IMR-90 (cell line): ENCODE measurements around the gene FUT4. TPM values are rescaled to one million over a fixed set of nuclear protein-coding genes. Genes with fewer than 3 reads are reported as not detected.

ENCODE experiments used
- ATAC-seq: fragments of 200-7000 bp; cut with Tn5 transposase; 2 replicates; pipeline ENCODE4 v1.9.1; 2020; ENCODE audit warnings: low read depth, mild to moderate bottlenecking, moderate library complexity
- BruUV-seq: library from RNA; stranded (reverse); fragments of 400-500 nt; replicated peaks from 2 replicates; lab custom pipeline; 2021; lab: Mats Ljungman, UMichigan
- CTCF ChIA-PET: fragments of 300-600 bp; formaldehyde crosslinking; extraction: SDS; loops from one replicate; lab custom pipeline; 2021; ENCODE audit warnings: antibody characterized with exemption; lab: Yijun Ruan, JAX
- POLR2A ChIA-PET: fragments of 300-600 bp; sonication (Branson Sonifier 250); formaldehyde crosslinking; loops from one replicate; lab custom pipeline; 2022; ENCODE audit warnings: antibody characterized with exemption; ENCODE audit not compliant: unreplicated experiment; lab: Charles Lee
- DNase-seq: peaks from one replicate; pipeline ENCODE4 v3.0.0; 2013
- H2AFZ ChIP-seq: replicated peaks from 2 replicates; pipeline ENCODE3; 2013; ENCODE audit warnings: low read length, mild to moderate bottlenecking; ENCODE audit not compliant: poor library complexity
- H2AK5ac ChIP-seq: 2 replicates; pipeline ENCODE4 v1.6.1; 2013; ENCODE audit warnings: low read depth, low read length, inconsistent platforms
- H2AK9ac ChIP-seq: replicated peaks from 2 replicates; pipeline ENCODE3; 2013; ENCODE audit warnings: mild to moderate bottlenecking, low read depth, low read length, moderate library complexity; ENCODE audit not compliant: poor library complexity
- H2BK120ac ChIP-seq: 2 replicates; pipeline ENCODE4 v1.6.1; 2013; ENCODE audit warnings: low read depth, low read length, inconsistent platforms
- H2BK15ac ChIP-seq: 3 replicates; pipeline ENCODE4 v1.6.1; 2013; ENCODE audit warnings: low read depth, low read length, inconsistent platforms
- H2BK20ac ChIP-seq: 2 replicates; pipeline ENCODE4 v1.6.1; 2013; ENCODE audit warnings: low read depth, mild to moderate bottlenecking, inconsistent platforms, low read length, moderate library complexity
- H2BK5ac ChIP-seq: 2 replicates; pipeline ENCODE4 v1.6.1; 2013; ENCODE audit warnings: mild to moderate bottlenecking, low read depth, low read length, inconsistent platforms; ENCODE audit not compliant: poor library complexity, severe bottlenecking
- H3K14ac ChIP-seq: replicated peaks from 2 replicates; pipeline ENCODE4 v1.6.1; 2013; ENCODE audit warnings: low read depth, low read length, inconsistent platforms
- H3K18ac ChIP-seq: 2 replicates; pipeline ENCODE4 v1.6.1; 2013; ENCODE audit warnings: low read depth, low read length, control low read depth
- H3K23ac ChIP-seq: 2 replicates; pipeline ENCODE4 v1.6.1; 2013; ENCODE audit warnings: low read depth, low read length, inconsistent platforms
- H3K27ac ChIP-seq: 2 replicates; pipeline ENCODE4 v1.5.1; 2013; ENCODE audit warnings: mild to moderate bottlenecking, control low read depth, low read length; ENCODE audit not compliant: insufficient read depth
- H3K27me3 ChIP-seq: 2 replicates; pipeline ENCODE4 v1.6.1; 2013; ENCODE audit warnings: low read length; ENCODE audit not compliant: control insufficient read depth, insufficient read depth
- H3K36me3 ChIP-seq: 2 replicates; pipeline ENCODE4 v1.6.1; 2013; ENCODE audit warnings: low read length, mixed read lengths; ENCODE audit not compliant: control insufficient read depth, insufficient read depth
- H3K4ac ChIP-seq: 2 replicates; pipeline ENCODE4 v1.6.1; 2013; ENCODE audit warnings: low read depth, low read length, inconsistent platforms
- H3K4me1 ChIP-seq: 2 replicates; pipeline ENCODE4 v1.6.1; 2013; ENCODE audit warnings: low read length, mixed read lengths; ENCODE audit not compliant: control insufficient read depth, insufficient read depth
- H3K4me2 ChIP-seq: 2 replicates; pipeline ENCODE4 v1.6.1; 2013; ENCODE audit warnings: low read depth, mild to moderate bottlenecking, control low read depth, low read length, moderate library complexity
- H3K4me3 ChIP-seq: 2 replicates; pipeline ENCODE4 v1.5.1; 2013; ENCODE audit warnings: low read depth, mild to moderate bottlenecking, control low read depth, low read length, moderate library complexity; ENCODE audit not compliant: insufficient read depth
- H3K56ac ChIP-seq: 2 replicates; pipeline ENCODE4 v1.6.1; 2013; ENCODE audit warnings: low read length, inconsistent platforms; ENCODE audit not compliant: insufficient read depth; ENCODE audit errors: extremely low read depth
- H3K79me1 ChIP-seq, 2 experiments: 2 replicates each; pipeline ENCODE4 v1.6.1; 2013; ENCODE audit warnings: low read length in 2 of 2, inconsistent platforms in 1 of 2, low read depth in 1 of 2
- H3K9ac ChIP-seq: 2 replicates; pipeline ENCODE4 v1.6.1; 2013; ENCODE audit warnings: low read depth, low read length, control low read depth
- H3K9me1 ChIP-seq: 2 replicates; pipeline ENCODE4 v1.6.1; 2013; ENCODE audit warnings: low read length, inconsistent platforms; ENCODE audit not compliant: insufficient read depth
- H3K9me3 ChIP-seq: 2 replicates; pipeline ENCODE4 v1.6.1; 2013; ENCODE audit warnings: low read length; ENCODE audit not compliant: control insufficient read depth, insufficient read depth
- H4K20me1 ChIP-seq: 2 replicates; pipeline ENCODE4 v1.6.1; 2013; ENCODE audit warnings: low read length, inconsistent platforms; ENCODE audit not compliant: insufficient read depth
- H4K5ac ChIP-seq: 2 replicates; pipeline ENCODE4 v1.6.1; 2013; ENCODE audit warnings: mild to moderate bottlenecking, low read depth, low read length, control low read depth
- H4K8ac ChIP-seq, 2 experiments: 2 replicates each; pipeline ENCODE4 v1.6.1; 2013; ENCODE audit warnings: low read depth in 2 of 2, low read length in 2 of 2, control low read depth in 1 of 2, inconsistent platforms in 1 of 2
- H4K91ac ChIP-seq: 2 replicates; pipeline ENCODE4 v1.6.1; 2013; ENCODE audit warnings: low read depth, low read length, inconsistent platforms; ENCODE audit not compliant: insufficient read depth
- BHLHE40 ChIP-seq: fragments of 150-350 bp; IDR thresholded peaks from 2 replicates; pipeline ENCODE4 v1.6.1; 2016; ENCODE audit warnings: mild to moderate bottlenecking, low read depth, low read length
- CEBPB ChIP-seq: IDR thresholded peaks from 2 replicates; pipeline ENCODE4 v1.6.1; 2012; ENCODE audit warnings: low read depth, low read length, improper control_type of control experiment
- FOS ChIP-seq: fragments of 150-350 bp; IDR thresholded peaks from 2 replicates; pipeline ENCODE4 v1.6.1; 2016; ENCODE audit warnings: low read depth, low read length
- MAFK ChIP-seq: IDR thresholded peaks from 2 replicates; pipeline ENCODE4 v1.6.1; 2012; ENCODE audit warnings: low read depth, low read length, improper control_type of control experiment
- POLR2A ChIP-seq: IDR thresholded peaks from 2 replicates; pipeline ENCODE4 v1.6.1; 2012; ENCODE audit warnings: mild to moderate bottlenecking, low read depth, low read length
- RAD21 ChIP-seq: IDR thresholded peaks from 2 replicates; pipeline ENCODE4 v1.6.1; 2012; ENCODE audit warnings: low read length, improper control_type of control experiment
- RCOR1 ChIP-seq: IDR thresholded peaks from 2 replicates; pipeline ENCODE4 v1.6.1; 2012; ENCODE audit warnings: mild to moderate bottlenecking, low read length, improper control_type of control experiment; ENCODE audit not compliant: insufficient replicate concordance
- whole genome bisulfite sequencing, 2 experiments: methylation state at CpG; one replicate each; pipeline versions ENCODE4 v1.1.5 to v1.1.7; 2013; ENCODE audit warnings: missing lambda C conversion rate in 2 of 2; ENCODE audit not compliant: insufficient read length in 1 of 2; ENCODE audit errors: extremely low coverage in 2 of 2; 5-methylcytosine and 5-hydroxymethylcytosine counted together
- dilution Hi-C: fragments of 300-500 bp; cut with HindIII; formaldehyde crosslinking; loops from one replicate; pipeline ENCODE4 v1.14.3; 2018; ENCODE audit warnings: low sequenced_read_pairs; ENCODE audit not compliant: unreplicated experiment
- in situ Hi-C: fragments of 300-500 bp; cut with MboI; formaldehyde crosslinking; loops from 3 replicates; pipeline ENCODE4 v1.14.3; 2019; ENCODE audit warnings: low sequenced_read_pairs, inconsistent platforms, mixed read lengths
- intact Hi-C: fragments of 100-400 bp; cut with micrococcal nuclease; formaldehyde crosslinking; loops from 2 replicates; pipeline ENCODE4 v1.10.0; 2022
- polyA plus RNA-seq, 3 experiments: library from polyadenylated mRNA; depleted of rRNA; stranded (reverse); fragments of >200 nt; gene quantifications; 2 replicates each; pipeline ENCODE4 v1.2.3, GENCODE V29; 2012; ENCODE audit warnings: low replicate concordance in 1 of 3
- total RNA-seq: library from RNA; depleted of rRNA; stranded (reverse); fragments of >200 nt; gene quantifications from 2 replicates; pipeline ENCODE4 v1.2.3, GENCODE V29; 2012
- TF ChIP-seq, protein P1 (sequence below): conservative IDR thresholded peaks from 2 replicates; pipeline ENCODE4 v1.5.1; 2012; ENCODE audit warnings: mild to moderate bottlenecking, low read depth, low read length, improper control_type of control experiment

FUT4 gene
- total and polyA plus RNA-seq, 2 of the 4 experiments (the other 2 are of a cell fraction): 2.2 to 2.4 TPM

GRCh38 chr11:94559361-94559760 is 15.6 kb downstream of the FUT4 start:
- POLR2A ChIA-PET: interaction anchor here (0.7 kb wide), 1 partner anchor 15 kb away, joined by 3 read pairs; the partner anchor contains the start of gene FUT4
- intact Hi-C loops: no loop called here

More at GRCh38 chr11:94559361-94559760, 15.6 kb downstream of the FUT4 start:
- H3K27ac ChIP-seq: no peak overlapping the region
- H4K91ac ChIP-seq: no peak overlapping the region
- no peak overlapping the region for H3K56ac ChIP-seq
- no peak overlapping the region for H3K4me3 ChIP-seq
- H3K36me3 ChIP-seq: no peaks in the 10 kb centered on the region
- dilution Hi-C loops (no loop called here), in situ Hi-C loops (no loop called here)
- H3K79me1 ChIP-seq: peaks cover 0 to 8% of the 10 kb centered on the region in 2 experiments; a peak in 1 of 4 replicates
- H4K20me1 ChIP-seq: no peaks in the 10 kb centered on the region
- BruUV-seq: no TSS peak
- H3K4me2 ChIP-seq: no peak overlapping the region
- peak overlapping the region; percentile 18; the same call in 1 of the 2 replicates for H2BK20ac ChIP-seq
- whole genome bisulfite sequencing, 2 experiments: no CpG with 5 or more reads among the region's 2 CpGs
- H3K27me3 ChIP-seq: no peaks in the 10 kb centered on the region
- H3K4me1 ChIP-seq: peaks cover 9% of the 10 kb centered on the region
- TF ChIP-seq, protein P1, sequence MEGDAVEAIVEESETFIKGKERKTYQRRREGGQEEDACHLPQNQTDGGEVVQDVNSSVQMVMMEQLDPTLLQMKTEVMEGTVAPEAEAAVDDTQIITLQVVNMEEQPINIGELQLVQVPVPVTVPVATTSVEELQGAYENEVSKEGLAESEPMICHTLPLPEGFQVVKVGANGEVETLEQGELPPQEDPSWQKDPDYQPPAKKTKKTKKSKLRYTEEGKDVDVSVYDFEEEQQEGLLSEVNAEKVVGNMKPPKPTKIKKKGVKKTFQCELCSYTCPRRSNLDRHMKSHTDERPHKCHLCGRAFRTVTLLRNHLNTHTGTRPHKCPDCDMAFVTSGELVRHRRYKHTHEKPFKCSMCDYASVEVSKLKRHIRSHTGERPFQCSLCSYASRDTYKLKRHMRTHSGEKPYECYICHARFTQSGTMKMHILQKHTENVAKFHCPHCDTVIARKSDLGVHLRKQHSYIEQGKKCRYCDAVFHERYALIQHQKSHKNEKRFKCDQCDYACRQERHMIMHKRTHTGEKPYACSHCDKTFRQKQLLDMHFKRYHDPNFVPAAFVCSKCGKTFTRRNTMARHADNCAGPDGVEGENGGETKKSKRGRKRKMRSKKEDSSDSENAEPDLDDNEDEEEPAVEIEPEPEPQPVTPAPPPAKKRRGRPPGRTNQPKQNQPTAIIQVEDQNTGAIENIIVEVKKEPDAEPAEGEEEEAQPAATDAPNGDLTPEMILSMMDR: no peak
- TF ChIP-seq MAFK: no peak
- TF ChIP-seq FOS: no peak
- no peak for TF ChIP-seq POLR2A
- no peak for TF ChIP-seq BHLHE40
- TF ChIP-seq RAD21: no peak
- TF ChIP-seq CEBPB: no peak
- no peak for TF ChIP-seq RCOR1
- ATAC-seq: no peak
- H3K18ac ChIP-seq: no peak overlapping the region
- H3K14ac ChIP-seq: no peak overlapping the region
- H3K9ac ChIP-seq: no peak overlapping the region
- H4K5ac ChIP-seq: no peak overlapping the region
- H2AK5ac ChIP-seq: peak overlapping the region; percentile 27; the same call in 1 of the 2 replicates
- H3K9me1 ChIP-seq: peaks cover 7% of the 10 kb centered on the region
- CTCF ChIA-PET: interaction anchor here (0.6 kb wide), 1 partner anchor 47 kb away, joined by 3 read pairs; the partner anchor contains the start of gene C11orf97
- no peak overlapping the region for H2AK9ac ChIP-seq
- no peak overlapping the region for H2AFZ ChIP-seq
- H3K9me3 ChIP-seq: no peaks in the 10 kb centered on the region
- H3K4ac ChIP-seq: no peak overlapping the region
- no peak overlapping the region for H2BK120ac ChIP-seq
- H3K23ac ChIP-seq: no peak overlapping the region
- H2BK15ac ChIP-seq: 0 out of 3 replicates have a peak overlapping the region, but pooled peaks have one; percentile 38
- H2BK5ac ChIP-seq: no peak overlapping the region
- H4K8ac ChIP-seq: no peak overlapping the region
- DNase-seq: peak; percentile 19
